Renal pelvis (tissue), 4 donors: ENCODE measurements around the gene DCST2. TPM values are rescaled to one million over a fixed set of nuclear protein-coding genes. Genes with fewer than 3 reads are reported as not detected.

Experiments
- DNase-seq: peaks from one replicate; pipeline ENCODE4 v3.0.0-alpha.2; 2013
- polyA plus RNA-seq, 3 donors: library from polyadenylated mRNA; unstranded; fragments of 120-200 nt; gene quantifications; one replicate each; pipeline ENCODE4 v1.2.1, GENCODE V29; 2013; ENCODE audit not compliant: insufficient read length in 3 of 3

The DCST2 gene
- polyA plus RNA-seq, 3 donors = 1.9 to 2.8 (median 2.2) TPM

- DNase-seq = peak; percentile 79
Observed at GRCh38 chr1:155070721-155071569, 37.4 kb upstream of the DCST2 start.

- no peak for DNase-seq
Observed at GRCh38 chr1:155070158-155070621, 36.6 kb upstream of the DCST2 start.

GRCh38 chr1:155069551-155070157 is 36.1 kb upstream of the DCST2 start:
- no peak for DNase-seq

- DNase-seq = no peak
Observed at GRCh38 chr1:155068599-155068998, 35.0 kb upstream of the DCST2 start.

GRCh38 chr1:155066777-155067176 is 33.2 kb upstream of the DCST2 start:
- DNase-seq = no peak

GRCh38 chr1:155064832-155065429 is 31.4 kb upstream of the DCST2 start:
- DNase-seq = no peak

GRCh38 chr1:155064111-155064831 is 30.7 kb upstream of the DCST2 start:
- DNase-seq = no peak

- DNase-seq = peak; percentile 93
Observed at GRCh38 chr1:155063550-155064110, 30.0 kb upstream of the DCST2 start, which contains the start of gene EFNA4. Gene EFNA4, plus strand, starts transcription at chr1:155063740. Its CDS starts 84 bp downstream, at chr1:155063824.

GRCh38 chr1:155062702-155063411 is 29.3 kb upstream of the DCST2 start:
- DNase-seq = no peak

- DNase-seq = no peak
Observed at GRCh38 chr1:155062151-155062686, 28.6 kb upstream of the DCST2 start.

GRCh38 chr1:155061381-155062150 is 28.0 kb upstream of the DCST2 start:
- no peak for DNase-seq

GRCh38 chr1:155060736-155061135 is 27.2 kb upstream of the DCST2 start:
- DNase-seq = no peak

- DNase-seq = no peak
Observed at GRCh38 chr1:155057788-155058211, 24.2 kb upstream of the DCST2 start.

- no peak for DNase-seq
Observed at GRCh38 chr1:155057104-155057503, 23.5 kb upstream of the DCST2 start.

- DNase-seq = no peak
Observed at GRCh38 chr1:155053531-155054105, 20.0 kb upstream of the DCST2 start.

- no peak for DNase-seq
Observed at GRCh38 chr1:155052439-155053395, 19.1 kb upstream of the DCST2 start.

- no peak for DNase-seq
Observed at GRCh38 chr1:155051777-155052398, 18.3 kb upstream of the DCST2 start.

- DNase-seq = no peak
Observed at GRCh38 chr1:155051342-155051776, 17.8 kb upstream of the DCST2 start.
